ENCODE results near the gene DLG3. TPM values are rescaled to one million over a fixed set of nuclear protein-coding genes. Genes with fewer than 3 reads are reported as not detected.

Gene DLG3
- polyA plus RNA-seq, 1 donor from 2014 or later = 66.5 TPM

- Histone ChIP-seq H3K4me3 (ENCODE audit: low read length) (no peak overlapping the region), H3F3A (ENCODE audit: insufficient read depth, low read length, poor library complexity, severe bottlenecking) (no peaks in the 10 kb centered on the region), H3K9ac (ENCODE audit: low read length) (no peak overlapping the region), H3K9me3 (ENCODE audit: low read length) (no peaks in the 10 kb centered on the region), H3K79me2 (replicated peaks; ENCODE audit: insufficient read depth, low read length) (no peaks in the 10 kb centered on the region), H2AFZ (ENCODE audit: low read depth, low read length) (no peak overlapping the region), H3K4me2 (ENCODE audit: low read length) (no peak overlapping the region), H3K9me2 (ENCODE audit: insufficient read depth, low read length) (no peaks in the 10 kb centered on the region), H3K27ac (ENCODE audit: low read length) (no peak overlapping the region), H4K20me1 (ENCODE audit: insufficient read depth) (no peaks in the 10 kb centered on the region), H3K27me3 (ENCODE audit: insufficient read depth, low read depth, low read length) (no peaks in the 10 kb centered on the region), H3K36me3 (ENCODE audit: insufficient read depth, low read length) (no peaks in the 10 kb centered on the region)
- TF ChIP-seq TAF1 (IDR thresholded peaks at IDR 0.05; ENCODE audit: low read depth) (no peak), MXI1 (conservative IDR thresholded peaks at IDR 0.05; ENCODE audit: poor library complexity, severe bottlenecking) (no peak), SMC3 (conservative IDR thresholded peaks at IDR 0.05; ENCODE audit: poor library complexity) (no peak), CTCF (IDR thresholded peaks at IDR 0.05; ENCODE audit: poor library complexity, severe bottlenecking) (no peak), EZH2 (IDR thresholded peaks at IDR 0.05; ENCODE audit: borderline replicate concordance, insufficient read depth, low read length, poor library complexity, severe bottlenecking) (no peak), EP300 (conservative IDR thresholded peaks at IDR 0.05; ENCODE audit: poor library complexity, severe bottlenecking) (no peak)
- TF ChIP-seq, protein P1, sequence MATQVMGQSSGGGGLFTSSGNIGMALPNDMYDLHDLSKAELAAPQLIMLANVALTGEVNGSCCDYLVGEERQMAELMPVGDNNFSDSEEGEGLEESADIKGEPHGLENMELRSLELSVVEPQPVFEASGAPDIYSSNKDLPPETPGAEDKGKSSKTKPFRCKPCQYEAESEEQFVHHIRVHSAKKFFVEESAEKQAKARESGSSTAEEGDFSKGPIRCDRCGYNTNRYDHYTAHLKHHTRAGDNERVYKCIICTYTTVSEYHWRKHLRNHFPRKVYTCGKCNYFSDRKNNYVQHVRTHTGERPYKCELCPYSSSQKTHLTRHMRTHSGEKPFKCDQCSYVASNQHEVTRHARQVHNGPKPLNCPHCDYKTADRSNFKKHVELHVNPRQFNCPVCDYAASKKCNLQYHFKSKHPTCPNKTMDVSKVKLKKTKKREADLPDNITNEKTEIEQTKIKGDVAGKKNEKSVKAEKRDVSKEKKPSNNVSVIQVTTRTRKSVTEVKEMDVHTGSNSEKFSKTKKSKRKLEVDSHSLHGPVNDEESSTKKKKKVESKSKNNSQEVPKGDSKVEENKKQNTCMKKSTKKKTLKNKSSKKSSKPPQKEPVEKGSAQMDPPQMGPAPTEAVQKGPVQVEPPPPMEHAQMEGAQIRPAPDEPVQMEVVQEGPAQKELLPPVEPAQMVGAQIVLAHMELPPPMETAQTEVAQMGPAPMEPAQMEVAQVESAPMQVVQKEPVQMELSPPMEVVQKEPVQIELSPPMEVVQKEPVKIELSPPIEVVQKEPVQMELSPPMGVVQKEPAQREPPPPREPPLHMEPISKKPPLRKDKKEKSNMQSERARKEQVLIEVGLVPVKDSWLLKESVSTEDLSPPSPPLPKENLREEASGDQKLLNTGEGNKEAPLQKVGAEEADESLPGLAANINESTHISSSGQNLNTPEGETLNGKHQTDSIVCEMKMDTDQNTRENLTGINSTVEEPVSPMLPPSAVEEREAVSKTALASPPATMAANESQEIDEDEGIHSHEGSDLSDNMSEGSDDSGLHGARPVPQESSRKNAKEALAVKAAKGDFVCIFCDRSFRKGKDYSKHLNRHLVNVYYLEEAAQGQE (IDR thresholded peaks at IDR 0.05; ENCODE audit: borderline replicate concordance) = no peak
These were observed 23.0 kb upstream of the DLG3 start for GRCh38 chrX:70421618-70422017.

- Histone ChIP-seq H3K36me3 (ENCODE audit: insufficient read depth, low read length) (no peaks in the 10 kb centered on the region), H3K27ac (ENCODE audit: low read length) (no peak within 1 kb of the TSS), H3K9ac (ENCODE audit: low read length) (no peak within 1 kb of the TSS), H3F3A (ENCODE audit: insufficient read depth, low read length, poor library complexity, severe bottlenecking) (no peaks in the 10 kb centered on the region), H3K4me2 (ENCODE audit: low read length) (no peak within 1 kb of the TSS), H3K79me2 (replicated peaks; ENCODE audit: insufficient read depth, low read length) (no peaks in the 10 kb centered on the region), H2AFZ (ENCODE audit: low read depth, low read length) (no peak within 1 kb of the TSS), H3K4me3 (ENCODE audit: low read length) (no peak within 1 kb of the TSS), H3K9me3 (ENCODE audit: low read length) (no peaks in the 10 kb centered on the region), H3K9me2 (ENCODE audit: insufficient read depth, low read length) (no peaks in the 10 kb centered on the region), H4K20me1 (ENCODE audit: insufficient read depth) (no peaks in the 10 kb centered on the region), H3K27me3 (ENCODE audit: insufficient read depth, low read depth, low read length) (no peaks in the 10 kb centered on the region)
- TF ChIP-seq RAD21 (conservative IDR thresholded peaks at IDR 0.05) (peak; percentile 54), POLR2AphosphoS5 (IDR thresholded peaks at IDR 0.05) (no peak), SMC3 (conservative IDR thresholded peaks at IDR 0.05; ENCODE audit: poor library complexity) (peak; percentile 43), CTCF (IDR thresholded peaks at IDR 0.05; ENCODE audit: poor library complexity, severe bottlenecking) (peak; percentile 61)
These were observed 21.7 kb upstream of the DLG3 start, which contains the start of gene GDPD2 for GRCh38 chrX:70422851-70423341. TSS of gene GDPD2 (plus strand) at chrX:70423314. CDS start at chrX:70424985, 1,671 bp downstream.

Data from neural cell (in vitro differentiated cells).